ENCODE data around the gene JHY.
"Not testable (repeated sequence)": the region's sequence is repeated elsewhere in the genome, so short reads cannot be mapped to it uniquely, and the experiment has no call there.

JHY gene

DNA sequence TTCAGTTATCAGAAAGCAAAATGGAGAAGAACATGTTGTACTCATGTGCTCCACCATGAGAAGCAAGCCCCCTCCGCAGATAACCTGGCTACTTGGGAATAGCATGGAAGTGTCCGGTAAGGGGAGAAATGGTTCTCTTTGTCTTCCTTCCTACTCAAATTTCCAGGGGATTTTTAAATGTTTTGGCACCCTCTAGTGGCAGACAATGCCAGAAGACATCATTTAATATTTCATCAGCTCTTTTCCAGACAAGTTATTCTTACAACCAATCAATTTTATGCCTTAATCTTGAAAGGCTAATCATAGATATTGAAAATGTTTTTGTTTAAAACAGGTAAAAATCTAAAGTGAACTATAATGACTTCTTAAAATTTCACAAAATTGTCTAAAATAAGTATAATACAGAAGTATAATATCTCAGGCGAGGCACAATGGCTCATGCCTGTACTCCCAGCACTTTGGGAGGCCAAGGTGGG is 28.6 kb upstream of the JHY start:
- DNase-seq (ENCODE audit: low read depth): peak; percentile 84
- no peak overlapping the region for H3K4me3 ChIP-seq (ENCODE audit: low read length)
- TF ChIP-seq, protein P1, sequence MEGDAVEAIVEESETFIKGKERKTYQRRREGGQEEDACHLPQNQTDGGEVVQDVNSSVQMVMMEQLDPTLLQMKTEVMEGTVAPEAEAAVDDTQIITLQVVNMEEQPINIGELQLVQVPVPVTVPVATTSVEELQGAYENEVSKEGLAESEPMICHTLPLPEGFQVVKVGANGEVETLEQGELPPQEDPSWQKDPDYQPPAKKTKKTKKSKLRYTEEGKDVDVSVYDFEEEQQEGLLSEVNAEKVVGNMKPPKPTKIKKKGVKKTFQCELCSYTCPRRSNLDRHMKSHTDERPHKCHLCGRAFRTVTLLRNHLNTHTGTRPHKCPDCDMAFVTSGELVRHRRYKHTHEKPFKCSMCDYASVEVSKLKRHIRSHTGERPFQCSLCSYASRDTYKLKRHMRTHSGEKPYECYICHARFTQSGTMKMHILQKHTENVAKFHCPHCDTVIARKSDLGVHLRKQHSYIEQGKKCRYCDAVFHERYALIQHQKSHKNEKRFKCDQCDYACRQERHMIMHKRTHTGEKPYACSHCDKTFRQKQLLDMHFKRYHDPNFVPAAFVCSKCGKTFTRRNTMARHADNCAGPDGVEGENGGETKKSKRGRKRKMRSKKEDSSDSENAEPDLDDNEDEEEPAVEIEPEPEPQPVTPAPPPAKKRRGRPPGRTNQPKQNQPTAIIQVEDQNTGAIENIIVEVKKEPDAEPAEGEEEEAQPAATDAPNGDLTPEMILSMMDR (IDR thresholded peaks at IDR 0.05; ENCODE audit: insufficient read depth, low read depth, low read length, missing control alignments): peak; percentile 59

DNA sequence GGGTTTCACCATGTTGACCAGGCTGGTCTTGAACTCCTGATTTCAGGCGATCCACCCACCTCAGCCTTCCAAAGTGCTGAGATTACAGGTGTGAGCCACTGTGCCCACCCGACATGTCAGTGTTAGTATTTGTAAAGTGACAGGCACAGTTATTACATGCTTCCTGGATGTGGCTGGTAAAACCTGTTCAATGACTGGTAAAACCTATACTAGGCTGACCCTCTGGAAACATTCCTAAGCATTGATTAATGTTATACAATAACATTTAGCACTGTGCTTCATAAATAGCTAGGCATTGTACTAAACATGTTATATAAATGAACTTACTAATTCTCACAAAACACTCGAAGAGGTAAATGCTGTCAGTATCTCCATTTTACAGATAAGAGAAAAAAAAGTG is 20.9 kb upstream of the JHY start:
- DNase-seq (ENCODE audit: low read depth): peak; percentile 89
- TF ChIP-seq, protein P1 (IDR thresholded peaks at IDR 0.05; ENCODE audit: insufficient read depth, low read depth, low read length, missing control alignments): no peak
- H3K4me3 ChIP-seq (ENCODE audit: low read length): no peak overlapping the region

DNA sequence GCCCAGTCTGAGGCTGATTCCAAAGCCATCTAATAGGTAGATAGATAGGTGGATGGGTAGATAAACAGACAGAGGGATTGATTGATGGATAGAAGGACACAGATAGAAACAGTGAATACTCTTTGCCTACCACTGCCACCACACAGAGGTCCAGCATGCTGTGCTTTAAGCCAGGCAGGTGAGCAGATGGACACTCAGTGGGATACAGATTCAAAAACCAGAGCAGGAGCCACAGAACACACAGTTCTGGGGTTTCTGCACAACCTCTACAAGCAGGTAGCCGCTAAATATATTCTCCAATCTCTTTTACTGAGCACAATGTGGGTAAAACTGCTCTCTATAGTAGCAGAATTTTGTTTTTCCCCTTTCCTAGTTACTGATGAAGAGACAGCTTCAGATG is 20.5 kb upstream of the JHY start:
- TF ChIP-seq, protein P1 (IDR thresholded peaks at IDR 0.05; ENCODE audit: insufficient read depth, low read depth, low read length, missing control alignments): no peak
- no peak for DNase-seq (ENCODE audit: low read depth)
- no peak overlapping the region for H3K4me3 ChIP-seq (ENCODE audit: low read length)

DNA sequence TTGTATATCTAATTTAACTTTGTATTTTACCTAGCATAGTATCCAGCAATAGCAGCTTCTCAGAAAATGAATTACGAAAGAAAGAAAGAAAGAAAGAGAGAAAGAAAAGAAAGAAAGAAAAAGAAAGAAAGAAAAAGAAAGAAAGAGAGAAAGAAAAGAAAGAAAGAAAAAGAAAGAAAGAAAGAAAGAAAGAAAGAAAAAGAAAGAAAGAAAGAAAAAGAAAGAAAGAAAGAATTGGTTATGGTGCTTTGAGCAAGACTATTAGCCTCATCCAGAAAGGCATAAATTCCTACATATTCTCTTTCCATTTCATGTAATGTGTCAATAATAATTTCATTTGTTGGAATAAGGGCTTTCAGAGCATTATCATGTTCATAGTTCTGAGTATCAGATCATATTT is 19.4 kb upstream of the JHY start:
- H3K4me3 ChIP-seq (ENCODE audit: low read length); DNase-seq (ENCODE audit: low read depth): not testable (repeated sequence)

DNA sequence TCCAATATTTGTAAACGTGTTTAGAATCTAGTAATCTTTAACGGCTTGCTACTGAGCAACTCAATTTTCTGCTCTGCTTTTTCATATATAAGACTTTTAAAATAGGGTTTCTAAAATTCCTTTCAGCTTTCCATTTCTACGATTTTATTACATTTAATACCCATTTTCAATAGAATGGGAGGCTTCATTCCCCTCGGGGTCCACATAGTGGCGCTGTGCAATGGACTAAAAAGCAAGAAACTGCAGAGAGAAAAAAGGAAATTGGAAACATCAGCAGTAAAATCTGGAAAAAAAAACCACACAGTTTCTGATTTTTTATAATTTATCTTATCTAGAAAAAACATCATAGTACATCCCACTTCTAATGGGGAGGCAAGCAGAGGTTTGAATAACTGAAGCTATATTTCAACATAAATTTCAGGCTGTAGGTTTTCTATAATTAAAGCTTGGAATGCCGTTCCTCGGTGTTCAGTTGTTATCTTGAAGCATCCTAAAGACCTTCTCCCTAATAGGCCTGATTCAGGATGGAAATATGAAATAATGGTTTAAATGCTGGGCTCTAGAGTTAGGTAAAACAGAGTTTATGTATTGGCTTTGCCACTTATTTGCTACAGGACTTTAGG is 18.7 kb upstream of the JHY start:
- H3K4me3 ChIP-seq (ENCODE audit: low read length): no peak overlapping the region
- TF ChIP-seq, protein P1 (IDR thresholded peaks at IDR 0.05; ENCODE audit: insufficient read depth, low read depth, low read length, missing control alignments): peak; percentile 93
- DNase-seq (ENCODE audit: low read depth): peak; percentile 53

DNA sequence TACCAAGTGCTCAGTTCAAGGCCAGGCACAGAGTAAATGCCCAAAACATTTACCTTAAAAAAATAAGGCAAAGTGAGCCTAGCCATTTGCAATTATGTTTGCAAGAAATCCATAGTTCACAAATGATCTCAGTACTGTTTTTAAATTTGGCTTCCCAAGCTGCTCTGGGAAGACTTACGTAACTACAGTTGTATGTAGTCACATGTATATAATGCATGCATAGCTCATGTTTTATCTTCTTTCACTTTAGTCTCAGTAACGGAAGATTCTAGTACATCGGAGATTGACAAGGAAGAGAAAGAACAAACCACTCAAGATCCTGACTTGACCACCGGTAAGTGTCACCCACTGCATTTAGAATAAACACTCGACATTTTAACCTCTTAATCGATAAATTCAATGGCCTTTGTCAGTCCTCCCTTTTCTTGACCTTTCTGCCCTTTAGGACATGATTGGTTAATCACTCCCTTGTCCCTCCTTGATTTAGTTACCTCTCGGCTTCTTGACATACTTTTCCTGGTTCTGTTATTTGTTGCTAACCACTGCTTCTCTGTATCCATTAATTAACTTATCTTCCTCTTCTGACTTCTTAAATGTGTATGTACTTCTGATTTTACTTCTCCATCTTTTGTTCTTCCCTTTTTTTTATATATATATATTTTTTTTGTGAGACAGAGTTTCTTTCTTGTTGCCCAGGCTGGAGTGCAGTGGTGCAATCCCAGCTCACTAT is 18.0 kb upstream of the JHY start:
- no peak for DNase-seq (ENCODE audit: low read depth)
- H3K4me3 ChIP-seq (ENCODE audit: low read length): no peak overlapping the region
- TF ChIP-seq, protein P1 (IDR thresholded peaks at IDR 0.05; ENCODE audit: insufficient read depth, low read depth, low read length, missing control alignments): no peak

DNA sequence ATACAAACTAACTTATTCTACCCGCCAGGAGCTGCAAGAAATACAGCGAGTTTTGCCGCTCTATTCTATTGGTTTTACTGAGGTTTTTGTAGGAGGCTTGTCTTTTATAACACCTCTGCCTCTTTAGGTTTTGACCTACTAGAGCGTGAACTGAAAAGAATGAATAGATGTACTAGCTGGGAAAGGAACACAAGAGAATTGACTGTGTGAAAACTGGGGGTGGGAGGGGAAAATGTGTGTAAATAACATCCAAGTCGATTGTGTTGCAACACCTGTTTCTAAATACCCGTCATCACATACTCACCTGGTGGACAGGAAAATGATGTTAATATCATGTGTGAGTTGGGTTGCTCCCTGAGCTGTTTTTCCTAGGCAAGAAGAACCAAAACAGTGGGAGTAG is 12.9 kb upstream of the JHY start:
- no peak overlapping the region for H3K4me3 ChIP-seq (ENCODE audit: low read length)
- TF ChIP-seq, protein P1 (IDR thresholded peaks at IDR 0.05; ENCODE audit: insufficient read depth, low read depth, low read length, missing control alignments): no peak
- peak; percentile 75 for DNase-seq (ENCODE audit: low read depth)

Measured in epithelial cell of esophagus (primary cell).